B cell (primary cell): ENCODE measurements around the gene TBC1D1.

Source experiments
- EZH2 ChIP-seq: IDR thresholded peaks from 2 replicates; pipeline ENCODE4 v1.6.1; 2012; ENCODE audit warnings: borderline replicate concordance, low read depth, mild to moderate bottlenecking, moderate library complexity, low read length; ENCODE audit not compliant: insufficient read depth, poor library complexity, severe bottlenecking
- TF ChIP-seq, protein P1 (sequence below): fragments of 200-600 bp; IDR thresholded peaks from one replicate; pipeline ENCODE4 v1.8.0; 2022; ENCODE audit warnings: antibody characterized with exemption, mild to moderate bottlenecking

GRCh38 chr4:38102957-38103588 is 212.2 kb downstream of the TBC1D1 start:
- TF ChIP-seq, protein P1, sequence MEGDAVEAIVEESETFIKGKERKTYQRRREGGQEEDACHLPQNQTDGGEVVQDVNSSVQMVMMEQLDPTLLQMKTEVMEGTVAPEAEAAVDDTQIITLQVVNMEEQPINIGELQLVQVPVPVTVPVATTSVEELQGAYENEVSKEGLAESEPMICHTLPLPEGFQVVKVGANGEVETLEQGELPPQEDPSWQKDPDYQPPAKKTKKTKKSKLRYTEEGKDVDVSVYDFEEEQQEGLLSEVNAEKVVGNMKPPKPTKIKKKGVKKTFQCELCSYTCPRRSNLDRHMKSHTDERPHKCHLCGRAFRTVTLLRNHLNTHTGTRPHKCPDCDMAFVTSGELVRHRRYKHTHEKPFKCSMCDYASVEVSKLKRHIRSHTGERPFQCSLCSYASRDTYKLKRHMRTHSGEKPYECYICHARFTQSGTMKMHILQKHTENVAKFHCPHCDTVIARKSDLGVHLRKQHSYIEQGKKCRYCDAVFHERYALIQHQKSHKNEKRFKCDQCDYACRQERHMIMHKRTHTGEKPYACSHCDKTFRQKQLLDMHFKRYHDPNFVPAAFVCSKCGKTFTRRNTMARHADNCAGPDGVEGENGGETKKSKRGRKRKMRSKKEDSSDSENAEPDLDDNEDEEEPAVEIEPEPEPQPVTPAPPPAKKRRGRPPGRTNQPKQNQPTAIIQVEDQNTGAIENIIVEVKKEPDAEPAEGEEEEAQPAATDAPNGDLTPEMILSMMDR, result no peak
- no peak for TF ChIP-seq EZH2
